Neural cell (in vitro differentiated cells): ENCODE results near the gene SLFNL1.

ENCODE experiments used
- EP300 ChIP-seq: fragments of 450-650 bp; conservative IDR thresholded peaks from 2 replicates; pipeline ENCODE4 v1.6.1; 2014; ENCODE audit warnings: antibody characterized with exemption, mild to moderate bottlenecking, moderate library complexity; ENCODE audit not compliant: poor library complexity, severe bottlenecking
- EZH2 ChIP-seq: fragments of 200-600, 300-800 bp; shearing (Covaris generic), sonication (generic); IDR thresholded peaks from 2 replicates; pipeline ENCODE4 v1.6.1; 2014; ENCODE audit warnings: antibody characterized with exemption, low read length, borderline replicate concordance, mild to moderate bottlenecking; ENCODE audit not compliant: insufficient read depth, poor library complexity, severe bottlenecking
- POLR2AphosphoS5 ChIP-seq: IDR thresholded peaks from 2 replicates; pipeline ENCODE4 v1.6.1; 2012
- TAF1 ChIP-seq: IDR thresholded peaks from 2 replicates; pipeline ENCODE4 v1.6.1; 2012; ENCODE audit warnings: low read depth
- TF ChIP-seq, protein P1 (sequence below): fragments of 450-650 bp; IDR thresholded peaks from 2 replicates; pipeline ENCODE4 v1.5.1; 2014; ENCODE audit warnings: antibody characterized with exemption, mild to moderate bottlenecking, moderate library complexity; ENCODE audit not compliant: poor library complexity, severe bottlenecking
- TF ChIP-seq, protein P2 (sequence below): IDR thresholded peaks from 2 replicates; pipeline ENCODE4 v1.6.1; 2012; ENCODE audit warnings: borderline replicate concordance

DNA sequence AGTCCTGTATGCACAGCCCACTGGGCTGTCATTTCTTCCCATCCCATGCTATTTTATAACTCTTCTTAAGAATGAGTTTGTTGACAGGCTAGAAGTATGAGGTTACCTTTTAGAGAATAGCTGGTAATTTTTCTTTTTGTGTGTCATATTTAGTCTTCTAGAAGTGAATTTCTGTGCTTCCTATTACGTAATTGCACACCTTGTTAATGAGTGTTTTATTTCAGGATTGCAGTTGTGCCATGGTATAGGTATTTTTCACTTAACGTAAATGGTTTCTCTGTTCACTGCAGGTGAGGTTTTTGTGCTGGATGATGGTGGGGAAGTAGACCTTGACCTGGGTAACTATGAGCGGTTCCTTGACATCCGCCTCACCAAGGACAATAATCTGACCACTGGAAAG lies 37.0 kb downstream of the SLFNL1 start:
- TF ChIP-seq, protein P1, sequence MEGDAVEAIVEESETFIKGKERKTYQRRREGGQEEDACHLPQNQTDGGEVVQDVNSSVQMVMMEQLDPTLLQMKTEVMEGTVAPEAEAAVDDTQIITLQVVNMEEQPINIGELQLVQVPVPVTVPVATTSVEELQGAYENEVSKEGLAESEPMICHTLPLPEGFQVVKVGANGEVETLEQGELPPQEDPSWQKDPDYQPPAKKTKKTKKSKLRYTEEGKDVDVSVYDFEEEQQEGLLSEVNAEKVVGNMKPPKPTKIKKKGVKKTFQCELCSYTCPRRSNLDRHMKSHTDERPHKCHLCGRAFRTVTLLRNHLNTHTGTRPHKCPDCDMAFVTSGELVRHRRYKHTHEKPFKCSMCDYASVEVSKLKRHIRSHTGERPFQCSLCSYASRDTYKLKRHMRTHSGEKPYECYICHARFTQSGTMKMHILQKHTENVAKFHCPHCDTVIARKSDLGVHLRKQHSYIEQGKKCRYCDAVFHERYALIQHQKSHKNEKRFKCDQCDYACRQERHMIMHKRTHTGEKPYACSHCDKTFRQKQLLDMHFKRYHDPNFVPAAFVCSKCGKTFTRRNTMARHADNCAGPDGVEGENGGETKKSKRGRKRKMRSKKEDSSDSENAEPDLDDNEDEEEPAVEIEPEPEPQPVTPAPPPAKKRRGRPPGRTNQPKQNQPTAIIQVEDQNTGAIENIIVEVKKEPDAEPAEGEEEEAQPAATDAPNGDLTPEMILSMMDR, result no peak
- TF ChIP-seq, protein P2, sequence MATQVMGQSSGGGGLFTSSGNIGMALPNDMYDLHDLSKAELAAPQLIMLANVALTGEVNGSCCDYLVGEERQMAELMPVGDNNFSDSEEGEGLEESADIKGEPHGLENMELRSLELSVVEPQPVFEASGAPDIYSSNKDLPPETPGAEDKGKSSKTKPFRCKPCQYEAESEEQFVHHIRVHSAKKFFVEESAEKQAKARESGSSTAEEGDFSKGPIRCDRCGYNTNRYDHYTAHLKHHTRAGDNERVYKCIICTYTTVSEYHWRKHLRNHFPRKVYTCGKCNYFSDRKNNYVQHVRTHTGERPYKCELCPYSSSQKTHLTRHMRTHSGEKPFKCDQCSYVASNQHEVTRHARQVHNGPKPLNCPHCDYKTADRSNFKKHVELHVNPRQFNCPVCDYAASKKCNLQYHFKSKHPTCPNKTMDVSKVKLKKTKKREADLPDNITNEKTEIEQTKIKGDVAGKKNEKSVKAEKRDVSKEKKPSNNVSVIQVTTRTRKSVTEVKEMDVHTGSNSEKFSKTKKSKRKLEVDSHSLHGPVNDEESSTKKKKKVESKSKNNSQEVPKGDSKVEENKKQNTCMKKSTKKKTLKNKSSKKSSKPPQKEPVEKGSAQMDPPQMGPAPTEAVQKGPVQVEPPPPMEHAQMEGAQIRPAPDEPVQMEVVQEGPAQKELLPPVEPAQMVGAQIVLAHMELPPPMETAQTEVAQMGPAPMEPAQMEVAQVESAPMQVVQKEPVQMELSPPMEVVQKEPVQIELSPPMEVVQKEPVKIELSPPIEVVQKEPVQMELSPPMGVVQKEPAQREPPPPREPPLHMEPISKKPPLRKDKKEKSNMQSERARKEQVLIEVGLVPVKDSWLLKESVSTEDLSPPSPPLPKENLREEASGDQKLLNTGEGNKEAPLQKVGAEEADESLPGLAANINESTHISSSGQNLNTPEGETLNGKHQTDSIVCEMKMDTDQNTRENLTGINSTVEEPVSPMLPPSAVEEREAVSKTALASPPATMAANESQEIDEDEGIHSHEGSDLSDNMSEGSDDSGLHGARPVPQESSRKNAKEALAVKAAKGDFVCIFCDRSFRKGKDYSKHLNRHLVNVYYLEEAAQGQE, result no peak
- TF ChIP-seq EP300, result no peak
- TF ChIP-seq POLR2AphosphoS5, result no peak
- no peak for TF ChIP-seq EZH2
- no peak for TF ChIP-seq TAF1
